ENCODE results near the gene FDX2.

DNA sequence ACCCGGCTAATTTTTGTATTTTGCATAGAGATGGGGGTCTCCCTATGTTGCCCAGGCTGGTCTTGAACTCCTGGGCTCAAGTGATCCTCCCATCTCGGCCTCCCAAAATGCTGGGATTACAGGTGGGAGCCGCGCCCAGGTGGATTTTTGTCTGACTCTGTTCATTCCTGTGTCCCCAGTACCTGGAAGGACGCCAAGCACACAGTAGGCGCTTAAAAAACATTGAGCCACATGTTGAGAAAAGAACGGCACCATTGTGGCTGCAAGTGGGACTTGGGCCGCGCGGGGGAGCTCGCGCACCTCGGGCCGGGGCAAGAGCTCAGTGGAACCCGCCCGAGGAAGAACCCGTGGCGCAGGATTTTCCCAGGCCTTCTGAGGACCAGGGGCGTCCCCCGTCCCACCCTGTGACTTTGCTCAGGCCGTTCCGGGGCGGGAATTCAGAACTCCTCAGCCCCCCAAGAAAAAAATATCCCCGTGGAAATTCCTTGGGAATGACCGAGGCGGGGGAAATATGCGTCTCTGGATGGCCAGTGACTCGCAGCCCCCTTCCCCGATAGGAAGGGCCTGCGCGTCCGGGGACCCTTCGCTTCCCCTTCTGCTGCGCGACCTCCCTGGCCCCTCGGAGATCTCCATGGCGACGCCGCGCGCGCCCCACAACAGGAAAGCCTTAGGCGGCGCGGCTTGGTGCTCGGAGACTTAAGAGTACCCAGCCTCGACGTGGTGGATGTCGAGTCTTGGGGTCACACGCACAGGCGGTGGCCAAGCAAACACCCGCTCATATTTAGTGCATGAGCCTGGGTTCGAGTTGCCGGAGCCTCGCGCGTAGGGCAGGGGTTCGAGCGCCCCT, 46.3 kb downstream of the FDX2 start:
- TF ChIP-seq, protein P1, sequence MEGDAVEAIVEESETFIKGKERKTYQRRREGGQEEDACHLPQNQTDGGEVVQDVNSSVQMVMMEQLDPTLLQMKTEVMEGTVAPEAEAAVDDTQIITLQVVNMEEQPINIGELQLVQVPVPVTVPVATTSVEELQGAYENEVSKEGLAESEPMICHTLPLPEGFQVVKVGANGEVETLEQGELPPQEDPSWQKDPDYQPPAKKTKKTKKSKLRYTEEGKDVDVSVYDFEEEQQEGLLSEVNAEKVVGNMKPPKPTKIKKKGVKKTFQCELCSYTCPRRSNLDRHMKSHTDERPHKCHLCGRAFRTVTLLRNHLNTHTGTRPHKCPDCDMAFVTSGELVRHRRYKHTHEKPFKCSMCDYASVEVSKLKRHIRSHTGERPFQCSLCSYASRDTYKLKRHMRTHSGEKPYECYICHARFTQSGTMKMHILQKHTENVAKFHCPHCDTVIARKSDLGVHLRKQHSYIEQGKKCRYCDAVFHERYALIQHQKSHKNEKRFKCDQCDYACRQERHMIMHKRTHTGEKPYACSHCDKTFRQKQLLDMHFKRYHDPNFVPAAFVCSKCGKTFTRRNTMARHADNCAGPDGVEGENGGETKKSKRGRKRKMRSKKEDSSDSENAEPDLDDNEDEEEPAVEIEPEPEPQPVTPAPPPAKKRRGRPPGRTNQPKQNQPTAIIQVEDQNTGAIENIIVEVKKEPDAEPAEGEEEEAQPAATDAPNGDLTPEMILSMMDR (conservative IDR thresholded peaks at IDR 0.05; ENCODE audit: low read depth, low read length): peak; percentile 95
- no peak for TF ChIP-seq EZH2 (IDR thresholded peaks at IDR 0.05; ENCODE audit: low read length, unreplicated experiment)
